ENCODE measurements around the gene KCTD13.
A peak's percentile ranks its signal among the peaks of the same experiment; 100 is the strongest.

Gene KCTD13

GRCh38 chr16:29858974-29859373 is 67.1 kb downstream of the KCTD13 start:
- no peaks in the 10 kb centered on the region for H3K9me3 Mint-ChIP-seq
- H3K4me3 Mint-ChIP-seq = no peak overlapping the region
- ATAC-seq (no peak), DNase-seq (no peak)
- H3K27ac Mint-ChIP-seq = no peak overlapping the region
- H3K27me3 Mint-ChIP-seq = no peaks in the 10 kb centered on the region
- peaks cover 59% of the 10 kb centered on the region for H3K4me1 Mint-ChIP-seq

GRCh38 chr16:29858149-29858849 is 67.7 kb downstream of the KCTD13 start:
- ATAC-seq = no peak
- H3K9me3 Mint-ChIP-seq = no peaks in the 10 kb centered on the region
- no peak overlapping the region for H3K4me3 Mint-ChIP-seq

GRCh38 chr16:29857133-29857760 is 68.8 kb downstream of the KCTD13 start:
- peak overlapping the region in 1 of 2 donors; percentile 24 for H3K27ac Mint-ChIP-seq
- no peak for ATAC-seq
- DNase-seq = no peak
- no peaks in the 10 kb centered on the region for H3K27me3 Mint-ChIP-seq
- peaks cover 47% of the 10 kb centered on the region for H3K4me1 Mint-ChIP-seq
- H3K4me3 Mint-ChIP-seq = no peak overlapping the region
- no peaks in the 10 kb centered on the region for H3K9me3 Mint-ChIP-seq

More at GRCh38 chr16:29858149-29858849, 67.7 kb downstream of the KCTD13 start:
- DNase-seq = no peak
- H3K4me1 Mint-ChIP-seq = peaks cover 53% of the 10 kb centered on the region
- H3K27ac Mint-ChIP-seq = no peak overlapping the region
- no peaks in the 10 kb centered on the region for H3K27me3 Mint-ChIP-seq
